HEK293 (cell line): Measurements from ENCODE around the gene BRD3OS.

Experiments
- MEIS1 ChIP-seq: sonication (generic); formaldehyde crosslinking; IDR thresholded peaks from 2 replicates; pipeline ENCODE4 v1.8.1; 2022; ENCODE audit warnings: missing genetic modification reagents, mild to moderate bottlenecking, borderline replicate concordance
- PBX3 ChIP-seq: sonication (generic); formaldehyde crosslinking; IDR thresholded peaks from 2 replicates; pipeline ENCODE4 v1.8.1; 2022; ENCODE audit warnings: mild to moderate bottlenecking, moderate library complexity, missing genetic modification reagents
- ZNF133 ChIP-seq: fragments of 450-650 bp; formaldehyde crosslinking; IDR thresholded peaks from 2 replicates; pipeline ENCODE4 v1.5.1; 2016; ENCODE audit warnings: missing biosample characterization, missing genetic modification characterization
- ZNF140 ChIP-seq: fragments of 450-650 bp; formaldehyde crosslinking; IDR thresholded peaks from 2 replicates; pipeline ENCODE4 v1.5.1; 2016; ENCODE audit warnings: missing biosample characterization, missing genetic modification characterization
- ZNF174 ChIP-seq: fragments of 450-650 bp; formaldehyde crosslinking; IDR thresholded peaks from 2 replicates; pipeline ENCODE4 v1.5.0; 2017; ENCODE audit warnings: missing biosample characterization, mild to moderate bottlenecking, missing genetic modification characterization
- ZNF404 ChIP-seq: fragments of 450-650 bp; formaldehyde crosslinking; IDR thresholded peaks from 2 replicates; pipeline ENCODE4 v1.5.1; 2017; ENCODE audit warnings: missing biosample characterization, missing genetic modification characterization
- ZNF548 ChIP-seq: fragments of 450-650 bp; formaldehyde crosslinking; IDR thresholded peaks from 2 replicates; pipeline ENCODE4 v1.5.1; 2016; ENCODE audit warnings: missing biosample characterization, missing genetic modification characterization
- ZNF571 ChIP-seq: fragments of 450-650 bp; formaldehyde crosslinking; IDR thresholded peaks from 2 replicates; pipeline ENCODE4 v1.5.0; 2017; ENCODE audit warnings: missing biosample characterization, missing genetic modification characterization
- ZNF677 ChIP-seq: fragments of 450-650 bp; IDR thresholded peaks from 2 replicates; pipeline ENCODE4 v1.5.0; 2018; ENCODE audit warnings: missing biosample characterization, mild to moderate bottlenecking, missing genetic modification characterization, moderate library complexity
- ZNF791 ChIP-seq: fragments of 450-650 bp; formaldehyde crosslinking; IDR thresholded peaks from 2 replicates; pipeline ENCODE4 v1.5.1; 2016; ENCODE audit warnings: missing biosample characterization, missing genetic modification characterization
- TF ChIP-seq, protein P1 (sequence below): fragments of 450-650 bp; formaldehyde crosslinking; conservative IDR thresholded peaks from 2 replicates; pipeline ENCODE4 v1.5.1; 2016; ENCODE audit warnings: low read depth, missing biosample characterization, missing genetic modification characterization
- TF ChIP-seq, protein P2 (sequence below): fragments of 450-650 bp; formaldehyde crosslinking; IDR thresholded peaks from 2 replicates; pipeline ENCODE4 v1.5.1; 2016; ENCODE audit warnings: missing biosample characterization, missing genetic modification characterization

DNA sequence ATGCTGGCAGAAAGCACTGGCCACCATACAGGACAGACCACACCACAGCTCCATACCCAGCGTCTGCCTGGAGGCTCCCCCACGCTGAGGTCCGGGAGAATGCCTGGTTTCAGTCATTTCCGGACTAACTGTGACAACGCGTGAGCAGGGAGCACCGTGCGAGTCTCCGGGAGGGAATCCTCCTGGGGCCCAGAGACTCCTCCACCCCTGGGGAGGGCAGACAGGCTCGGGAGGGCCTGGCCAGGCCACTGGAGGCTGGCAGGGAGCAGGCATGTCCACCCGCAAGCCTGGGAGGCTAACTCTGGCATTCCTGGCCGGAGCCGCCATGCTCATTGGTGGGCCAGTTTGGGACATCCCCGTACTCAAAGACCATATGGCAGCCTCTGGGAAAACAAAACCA, 6.5 kb downstream of the BRD3OS start:
- TF ChIP-seq, protein P1, sequence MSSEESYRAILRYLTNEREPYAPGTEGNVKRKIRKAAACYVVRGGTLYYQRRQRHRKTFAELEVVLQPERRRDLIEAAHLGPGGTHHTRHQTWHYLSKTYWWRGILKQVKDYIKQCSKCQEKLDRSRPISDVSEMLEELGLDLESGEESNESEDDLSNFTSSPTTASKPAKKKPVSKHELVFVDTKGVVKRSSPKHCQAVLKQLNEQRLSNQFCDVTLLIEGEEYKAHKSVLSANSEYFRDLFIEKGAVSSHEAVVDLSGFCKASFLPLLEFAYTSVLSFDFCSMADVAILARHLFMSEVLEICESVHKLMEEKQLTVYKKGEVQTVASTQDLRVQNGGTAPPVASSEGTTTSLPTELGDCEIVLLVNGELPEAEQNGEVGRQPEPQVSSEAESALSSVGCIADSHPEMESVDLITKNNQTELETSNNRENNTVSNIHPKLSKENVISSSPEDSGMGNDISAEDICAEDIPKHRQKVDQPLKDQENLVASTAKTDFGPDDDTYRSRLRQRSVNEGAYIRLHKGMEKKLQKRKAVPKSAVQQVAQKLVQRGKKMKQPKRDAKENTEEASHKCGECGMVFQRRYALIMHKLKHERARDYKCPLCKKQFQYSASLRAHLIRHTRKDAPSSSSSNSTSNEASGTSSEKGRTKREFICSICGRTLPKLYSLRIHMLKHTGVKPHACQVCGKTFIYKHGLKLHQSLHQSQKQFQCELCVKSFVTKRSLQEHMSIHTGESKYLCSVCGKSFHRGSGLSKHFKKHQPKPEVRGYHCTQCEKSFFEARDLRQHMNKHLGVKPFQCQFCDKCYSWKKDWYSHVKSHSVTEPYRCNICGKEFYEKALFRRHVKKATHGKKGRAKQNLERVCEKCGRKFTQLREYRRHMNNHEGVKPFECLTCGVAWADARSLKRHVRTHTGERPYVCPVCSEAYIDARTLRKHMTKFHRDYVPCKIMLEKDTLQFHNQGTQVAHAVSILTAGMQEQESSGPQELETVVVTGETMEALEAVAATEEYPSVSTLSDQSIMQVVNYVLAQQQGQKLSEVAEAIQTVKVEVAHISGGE (tag by site-specific recombination), result no peak
- TF ChIP-seq, protein P2, sequence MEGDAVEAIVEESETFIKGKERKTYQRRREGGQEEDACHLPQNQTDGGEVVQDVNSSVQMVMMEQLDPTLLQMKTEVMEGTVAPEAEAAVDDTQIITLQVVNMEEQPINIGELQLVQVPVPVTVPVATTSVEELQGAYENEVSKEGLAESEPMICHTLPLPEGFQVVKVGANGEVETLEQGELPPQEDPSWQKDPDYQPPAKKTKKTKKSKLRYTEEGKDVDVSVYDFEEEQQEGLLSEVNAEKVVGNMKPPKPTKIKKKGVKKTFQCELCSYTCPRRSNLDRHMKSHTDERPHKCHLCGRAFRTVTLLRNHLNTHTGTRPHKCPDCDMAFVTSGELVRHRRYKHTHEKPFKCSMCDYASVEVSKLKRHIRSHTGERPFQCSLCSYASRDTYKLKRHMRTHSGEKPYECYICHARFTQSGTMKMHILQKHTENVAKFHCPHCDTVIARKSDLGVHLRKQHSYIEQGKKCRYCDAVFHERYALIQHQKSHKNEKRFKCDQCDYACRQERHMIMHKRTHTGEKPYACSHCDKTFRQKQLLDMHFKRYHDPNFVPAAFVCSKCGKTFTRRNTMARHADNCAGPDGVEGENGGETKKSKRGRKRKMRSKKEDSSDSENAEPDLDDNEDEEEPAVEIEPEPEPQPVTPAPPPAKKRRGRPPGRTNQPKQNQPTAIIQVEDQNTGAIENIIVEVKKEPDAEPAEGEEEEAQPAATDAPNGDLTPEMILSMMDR (tag by site-specific recombination), result no peak
- TF ChIP-seq MEIS1 (CRISPR knock-in tag) (no peak), ZNF791 (no peak), ZNF133 (tag by site-specific recombination) (no peak), ZNF404 (tag by site-specific recombination) (no peak), ZNF174 (tag by site-specific recombination) (no peak), ZNF140 (tag by site-specific recombination) (no peak), ZNF571 (no peak), ZNF677 (tag by site-specific recombination) (no peak), PBX3 (no peak), ZNF548 (tag by site-specific recombination) (no peak)
